Prostate gland (tissue), 2 donors: ENCODE results near the gene USF1.

ENCODE experiments used
- CTCF ChIP-seq, 4 experiments: fragments of 200-600 bp in 2 of 4; fragments of 450-650 bp in 2 of 4; sonication (generic) in 2 of 4; IDR thresholded peaks; 1 replicate in 3 of 4; 2 replicates in 1 of 4; pipeline ENCODE4 v1.5.1; 2016 to 2019; ENCODE audit warnings: antibody characterized with exemption in 4 of 4, mild to moderate bottlenecking in 2 of 4, moderate library complexity in 2 of 4
- POLR2A ChIP-seq: fragments of 450-650 bp; IDR thresholded peaks from one replicate; pipeline ENCODE4 v1.6.1; 2016; ENCODE audit warnings: antibody characterized with exemption, mild to moderate bottlenecking

GRCh38 chr1:161046605-161047228, 940 bp upstream of the USF1 start:
- no peak for TF ChIP-seq POLR2A
- no peak for TF ChIP-seq CTCF (IDR thresholded peaks at IDR 0.05)
